Naive thymus-derived CD8-positive, alpha-beta T cell (primary cell): ENCODE results near the gene CNOT4. TPM values are rescaled to one million over a fixed set of nuclear protein-coding genes. Genes with fewer than 3 reads are reported as not detected.

Experiments used
- ATAC-seq, 2 donors: fragments of 150-1000 bp; cut with Tn5 transposase in 1 of 2; sonication (Bioruptor Pico), chemical (Tn5 transposase) in 1 of 2; 1 replicate in 1 of 2; 2 replicates in 1 of 2; pipeline ENCODE4 v1.10.0; 2021; ENCODE audit warnings: mild to moderate bottlenecking in 2 of 2, moderate library complexity in 2 of 2
- POLR2A ChIA-PET: fragments of 350-600 bp; sonication (Branson Sonifier 250); formaldehyde crosslinking; loops from one replicate; lab custom pipeline; 2021; ENCODE audit warnings: antibody characterized with exemption; lab: Charles Lee
- DNase-seq, 10 donors: peaks; one replicate each; pipeline versions ENCODE4 v3.0.0 to v3.0.0-alpha.2; 2020 to 2022
- H3K27ac Mint-ChIP-seq, 10 donors: one replicate each; pipeline ENCODE4 v1.8.0; 2020 to 2022; ENCODE audit warnings: mild to moderate bottlenecking in 10 of 10, mixed read lengths in 10 of 10, moderate library complexity in 4 of 10, inconsistent platforms in 1 of 10
- H3K27me3 Mint-ChIP-seq, 5 donors: one replicate each; pipeline ENCODE4 v1.8.0; 2021 to 2022; ENCODE audit warnings: mixed read lengths in 5 of 5
- H3K36me3 Mint-ChIP-seq, 3 donors: one replicate each; pipeline ENCODE4 v1.8.0; 2020 to 2022; ENCODE audit warnings: mixed read lengths in 3 of 3, mild to moderate bottlenecking in 2 of 3, inconsistent platforms in 1 of 3
- H3K4me1 Mint-ChIP-seq, 4 donors: one replicate each; pipeline ENCODE4 v1.8.0; 2021 to 2022; ENCODE audit warnings: mixed read lengths in 4 of 4
- H3K4me3 Mint-ChIP-seq, 10 donors: one replicate each; pipeline ENCODE4 v1.8.0; 2020 to 2022; ENCODE audit warnings: mild to moderate bottlenecking in 10 of 10, mixed read lengths in 10 of 10, moderate library complexity in 6 of 10, inconsistent platforms in 1 of 10
- H3K9me3 Mint-ChIP-seq, 9 donors: one replicate each; pipeline ENCODE4 v1.8.0; 2020 to 2022; ENCODE audit warnings: mixed read lengths in 9 of 9, mild to moderate bottlenecking in 3 of 9, inconsistent platforms in 1 of 9, moderate library complexity in 1 of 9
- polyA plus RNA-seq, 3 donors: library from polyadenylated mRNA; unstranded; fragments of 300-500 nt; fragmentation: Illumina TruSeq; gene quantifications; one replicate each; pipeline ENCODE4 v1.2.3, GENCODE V29; 2021
- total RNA-seq, 8 experiments: library from RNA in 2 of 8; stranded (reverse) in 2 of 8; gene quantifications; one replicate each; pipeline ENCODE4 v1.2.3 and lab custom pipeline; 2021 to 2026

The CNOT4 gene
- total and polyA plus RNA-seq, 5 experiments from 2014 or later, result 11.9 to 42.2 (median 19.6) TPM

GRCh38 chr7:135441791-135442190 lies 68.1 kb downstream of the CNOT4 start:
- H3K4me1 Mint-ChIP-seq, result peaks cover 3 to 22% (median 11%) of the 10 kb centered on the region in 4 donors
- DNase-seq, result no peak
- peaks cover 5 to 43% (median 20%) of the 10 kb centered on the region in 3 donors for H3K36me3 Mint-ChIP-seq
- POLR2A ChIA-PET, result no interaction called here
- no peak overlapping the region for H3K4me3 Mint-ChIP-seq
- no peaks in the 10 kb centered on the region for H3K27me3 Mint-ChIP-seq
- H3K27ac Mint-ChIP-seq, result no peak overlapping the region
- peaks cover 0 to 2% (median 0%) of the 10 kb centered on the region in 9 donors for H3K9me3 Mint-ChIP-seq
- ATAC-seq, result no peak

- ATAC-seq, result no peak
- Mint-ChIP-seq H3K27me3 (no peaks in the 10 kb centered on the region), H3K4me1 (peaks cover 23 to 42% (median 35%) of the 10 kb centered on the region in 4 donors), H3K4me3 (no peak overlapping the region), H3K9me3 (peaks cover 0 to 10% (median 5%) of the 10 kb centered on the region in 9 donors), H3K27ac (peak overlapping the region in 1 of 10 donors; percentile 28), H3K36me3 (peaks cover 26 to 78% (median 66%) of the 10 kb centered on the region in 3 donors)
- DNase-seq, result no peak
- POLR2A ChIA-PET, result no interaction called here
These were observed 75.9 kb downstream of the CNOT4 start for GRCh38 chr7:135434047-135434446.

- DNase-seq (no peak), ATAC-seq (no peak)
- POLR2A ChIA-PET, result no interaction called here
- peaks cover 0 to 6% (median 5%) of the 10 kb centered on the region in 9 donors for H3K9me3 Mint-ChIP-seq
- H3K4me3 Mint-ChIP-seq, result no peak overlapping the region
- peaks cover 30 to 60% (median 55%) of the 10 kb centered on the region in 4 donors for H3K4me1 Mint-ChIP-seq
- peak overlapping the region in 2 of 10 donors; percentile 38 to 45 for H3K27ac Mint-ChIP-seq
- peaks cover 17 to 56% (median 46%) of the 10 kb centered on the region in 3 donors for H3K36me3 Mint-ChIP-seq
- H3K27me3 Mint-ChIP-seq, result no peaks in the 10 kb centered on the region
These were observed 79.3 kb downstream of the CNOT4 start for GRCh38 chr7:135430626-135431025.

- Mint-ChIP-seq H3K4me1 (peaks cover 24 to 61% (median 54%) of the 10 kb centered on the region in 4 donors), H3K27me3 (no peaks in the 10 kb centered on the region), H3K27ac (peak overlapping the region in 3 of 10 donors; percentile 2 to 4 (median 3)), H3K9me3 (no peaks in the 10 kb centered on the region), H3K36me3 (peaks cover 3 to 38% (median 29%) of the 10 kb centered on the region in 3 donors), H3K4me3 (no peak overlapping the region)
- no peak for DNase-seq
- no peak for ATAC-seq
- POLR2A ChIA-PET, result no interaction called here
These were observed 81.0 kb downstream of the CNOT4 start for GRCh38 chr7:135428879-135429278.

- peak overlapping the region in 3 of 10 donors; percentile 42 to 63 (median 47) for H3K27ac Mint-ChIP-seq
- no peak for ATAC-seq
- H3K27me3 Mint-ChIP-seq, result no peaks in the 10 kb centered on the region
- DNase-seq, result no peak
- POLR2A ChIA-PET, result no interaction called here
- peaks cover 3 to 37% (median 25%) of the 10 kb centered on the region in 3 donors for H3K36me3 Mint-ChIP-seq
- H3K4me3 Mint-ChIP-seq, result peak overlapping the region in 1 of 10 donors; percentile 27
- H3K9me3 Mint-ChIP-seq, result no peaks in the 10 kb centered on the region
- peaks cover 22 to 68% (median 55%) of the 10 kb centered on the region in 4 donors for H3K4me1 Mint-ChIP-seq
These were observed 81.9 kb downstream of the CNOT4 start for GRCh38 chr7:135428011-135428410.

- peaks cover 3 to 31% (median 19%) of the 10 kb centered on the region in 3 donors for H3K36me3 Mint-ChIP-seq
- POLR2A ChIA-PET, result interaction anchor here (0.6 kb wide), 1 partner anchor 82 kb away, joined by 3 read pairs; no protein-coding TSS in a partner anchor
- no peak for DNase-seq
- H3K4me3 Mint-ChIP-seq, result no peak overlapping the region
- H3K27me3 Mint-ChIP-seq, result no peaks in the 10 kb centered on the region
- no peak for ATAC-seq
- peak overlapping the region in 2 of 10 donors; percentile 0 to 61 for H3K27ac Mint-ChIP-seq
- H3K9me3 Mint-ChIP-seq, result no peaks in the 10 kb centered on the region
- H3K4me1 Mint-ChIP-seq, result peaks cover 20 to 68% (median 49%) of the 10 kb centered on the region in 4 donors
These were observed 82.7 kb downstream of the CNOT4 start for GRCh38 chr7:135427166-135427565.

GRCh38 chr7:135425036-135425435 lies 84.9 kb downstream of the CNOT4 start:
- H3K36me3 Mint-ChIP-seq, result peaks cover 12 to 36% (median 23%) of the 10 kb centered on the region in 3 donors
- no peak overlapping the region for H3K4me3 Mint-ChIP-seq
- H3K27me3 Mint-ChIP-seq, result no peaks in the 10 kb centered on the region
- ATAC-seq, result no peak
- H3K27ac Mint-ChIP-seq, result no peak overlapping the region
- no peak for DNase-seq
- peaks cover 20 to 60% (median 48%) of the 10 kb centered on the region in 4 donors for H3K4me1 Mint-ChIP-seq
- POLR2A ChIA-PET, result no interaction called here
- no peaks in the 10 kb centered on the region for H3K9me3 Mint-ChIP-seq

GRCh38 chr7:135420786-135421185 lies 89.1 kb downstream of the CNOT4 start:
- Mint-ChIP-seq H3K36me3 (peaks cover 8 to 57% (median 21%) of the 10 kb centered on the region in 3 donors), H3K4me3 (no peak overlapping the region), H3K9me3 (no peaks in the 10 kb centered on the region), H3K27ac (no peak overlapping the region), H3K4me1 (peaks cover 8 to 37% (median 20%) of the 10 kb centered on the region in 4 donors), H3K27me3 (no peaks in the 10 kb centered on the region)
- POLR2A ChIA-PET, result no interaction called here
- DNase-seq (no peak), ATAC-seq (no peak)

GRCh38 chr7:135416431-135416830 lies 93.5 kb downstream of the CNOT4 start:
- no peaks in the 10 kb centered on the region for H3K9me3 Mint-ChIP-seq
- H3K27ac Mint-ChIP-seq, result peak overlapping the region in 1 of 10 donors; percentile 51
- ATAC-seq (no peak), DNase-seq (no peak)
- POLR2A ChIA-PET, result no interaction called here
- H3K27me3 Mint-ChIP-seq, result no peaks in the 10 kb centered on the region
- no peak overlapping the region for H3K4me3 Mint-ChIP-seq
- H3K4me1 Mint-ChIP-seq, result peaks cover 0 to 12% (median 7%) of the 10 kb centered on the region in 4 donors
- peaks cover under 1 to 68% (median 17%) of the 10 kb centered on the region in 3 donors for H3K36me3 Mint-ChIP-seq

GRCh38 chr7:135414850-135415439 lies 95.0 kb downstream of the CNOT4 start:
- Mint-ChIP-seq H3K4me1 (peaks cover 0 to 9% (median 3%) of the 10 kb centered on the region in 4 donors), H3K27ac (no peak overlapping the region), H3K4me3 (no peak overlapping the region), H3K9me3 (no peaks in the 10 kb centered on the region), H3K27me3 (no peaks in the 10 kb centered on the region), H3K36me3 (peaks cover 0 to 63% (median 6%) of the 10 kb centered on the region in 3 donors)
- POLR2A ChIA-PET, result no interaction called here
- DNase-seq (peak in 3 of 10 donors; percentile 5 to 16 (median 7)), ATAC-seq (no peak)

GRCh38 chr7:135414208-135414607 lies 95.7 kb downstream of the CNOT4 start:
- POLR2A ChIA-PET, result no interaction called here
- no peaks in the 10 kb centered on the region for H3K9me3 Mint-ChIP-seq
- no peak for DNase-seq
- H3K36me3 Mint-ChIP-seq, result peaks cover 0 to 62% (median 5%) of the 10 kb centered on the region in 3 donors
- ATAC-seq, result no peak
- H3K4me3 Mint-ChIP-seq, result no peak overlapping the region
- peaks cover 0 to 9% (median 3%) of the 10 kb centered on the region in 4 donors for H3K4me1 Mint-ChIP-seq
- H3K27me3 Mint-ChIP-seq, result no peaks in the 10 kb centered on the region
- peak overlapping the region in 1 of 10 donors; percentile 28 for H3K27ac Mint-ChIP-seq

GRCh38 chr7:135411098-135411497 lies 98.8 kb downstream of the CNOT4 start:
- Mint-ChIP-seq H3K4me1 (peaks cover 0 to 5% (median 2%) of the 10 kb centered on the region in 4 donors), H3K27me3 (no peaks in the 10 kb centered on the region), H3K9me3 (no peaks in the 10 kb centered on the region), H3K27ac (no peak overlapping the region), H3K36me3 (peaks cover 0 to 61% (median 19%) of the 10 kb centered on the region in 3 donors), H3K4me3 (no peak overlapping the region)
- DNase-seq, result no peak
- POLR2A ChIA-PET, result no interaction called here
- no peak for ATAC-seq

GRCh38 chr7:135410543-135410942 lies 99.4 kb downstream of the CNOT4 start:
- H3K36me3 Mint-ChIP-seq, result peaks cover 0 to 63% (median 19%) of the 10 kb centered on the region in 3 donors
- DNase-seq, result no peak
- ATAC-seq, result no peak
- peaks cover 0 to 5% (median 2%) of the 10 kb centered on the region in 4 donors for H3K4me1 Mint-ChIP-seq
- H3K4me3 Mint-ChIP-seq, result no peak overlapping the region
- no peaks in the 10 kb centered on the region for H3K9me3 Mint-ChIP-seq
- H3K27me3 Mint-ChIP-seq, result no peaks in the 10 kb centered on the region
- POLR2A ChIA-PET, result no interaction called here
- no peak overlapping the region for H3K27ac Mint-ChIP-seq
